GM18526 (cell line): ENCODE data around the gene APCDD1L.

ENCODE experiments used
- POLR2A ChIP-seq: IDR thresholded peaks from 3 replicates; pipeline ENCODE4 v1.6.1; 2011; ENCODE audit not compliant: insufficient read length; ENCODE audit errors: extremely low read depth

Gene APCDD1L

GRCh38 chr20:58450254-58450653 lies 64.9 kb downstream of the APCDD1L start:
- TF ChIP-seq POLR2A: no peak

- TF ChIP-seq POLR2A: no peak
Measured at GRCh38 chr20:58449681-58450221, 65.4 kb downstream of the APCDD1L start.

GRCh38 chr20:58448958-58449357 lies 66.2 kb downstream of the APCDD1L start:
- TF ChIP-seq POLR2A: no peak

GRCh38 chr20:58447511-58448391 lies 67.4 kb downstream of the APCDD1L start:
- no peak for TF ChIP-seq POLR2A

GRCh38 chr20:58446960-58447265 lies 68.3 kb downstream of the APCDD1L start:
- TF ChIP-seq POLR2A: no peak

GRCh38 chr20:58446264-58446959 lies 68.8 kb downstream of the APCDD1L start:
- TF ChIP-seq POLR2A: no peak

GRCh38 chr20:58444746-58445255 lies 70.4 kb downstream of the APCDD1L start:
- no peak for TF ChIP-seq POLR2A

GRCh38 chr20:58441723-58442122 lies 73.5 kb downstream of the APCDD1L start:
- TF ChIP-seq POLR2A: no peak

- no peak for TF ChIP-seq POLR2A
Measured at GRCh38 chr20:58440021-58440767, 75.0 kb downstream of the APCDD1L start.

- no peak for TF ChIP-seq POLR2A
Measured at GRCh38 chr20:58438970-58439808, 76.0 kb downstream of the APCDD1L start.

- no peak for TF ChIP-seq POLR2A
Measured at GRCh38 chr20:58436868-58437645, 78.1 kb downstream of the APCDD1L start.

GRCh38 chr20:58435237-58435636 lies 80.0 kb downstream of the APCDD1L start:
- TF ChIP-seq POLR2A: no peak

GRCh38 chr20:58434326-58434725 lies 80.9 kb downstream of the APCDD1L start:
- TF ChIP-seq POLR2A: no peak

GRCh38 chr20:58433759-58434158 lies 81.4 kb downstream of the APCDD1L start:
- TF ChIP-seq POLR2A: no peak
